GM23338 (cell line): Measurements from ENCODE around the gene OTUD1. TPM values are rescaled to one million over a fixed set of nuclear protein-coding genes. Genes with fewer than 3 reads are reported as not detected.

Source experiments
- EZH2 ChIP-seq: fragments of 200-600 bp; sonication (generic); IDR thresholded peaks from one replicate; pipeline ENCODE4 v1.8.0; 2017; ENCODE audit warnings: antibody characterized with exemption, mild to moderate bottlenecking, low read depth; ENCODE audit not compliant: unreplicated experiment
- NANOG ChIP-seq: IDR thresholded peaks from 2 replicates; pipeline ENCODE4 v1.6.1; 2016; ENCODE audit warnings: antibody characterized with exemption, borderline replicate concordance
- POLR2AphosphoS5 ChIP-seq: IDR thresholded peaks from 2 replicates; pipeline ENCODE4 v1.6.1; 2016; ENCODE audit warnings: antibody characterized with exemption, low read depth
- REST ChIP-seq: IDR thresholded peaks from one replicate; pipeline ENCODE4 v1.6.1; 2018; ENCODE audit warnings: antibody characterized with exemption; ENCODE audit not compliant: unreplicated experiment
- STAT1 ChIP-seq: IDR thresholded peaks from one replicate; pipeline ENCODE4 v1.6.1; 2016; ENCODE audit warnings: antibody characterized with exemption; ENCODE audit not compliant: unreplicated experiment
- ZNF114 ChIP-seq: fragments of 250-450 bp; sonication (Bioruptor Pico); IDR thresholded peaks from 2 replicates; pipeline ENCODE4 v1.5.0; 2020; ENCODE audit warnings: mild to moderate bottlenecking, moderate library complexity
- ZNF462 ChIP-seq: fragments of 250-450 bp; sonication (Bioruptor Pico); IDR thresholded peaks from 2 replicates; pipeline ENCODE4 v1.5.0; 2020; ENCODE audit warnings: mild to moderate bottlenecking, moderate library complexity
- polyA plus RNA-seq: library from polyadenylated mRNA; unstranded; fragments of >200 nt; fragmentation: Nextera tagmentation; extraction: Ambion mirVana; gene quantifications from 2 replicates; pipeline ENCODE4 v1.2.1, GENCODE V29; 2016
- total RNA-seq: library from RNA; depleted of rRNA; stranded (reverse); fragments of >200 nt; shearing (Covaris generic); gene quantifications from 2 replicates; pipeline ENCODE4 v1.2.3, GENCODE V29; 2014

OTUD1 gene
- total and polyA plus RNA-seq, 2 experiments from 2014 or later: 2.5 to 8.3 TPM

GRCh38 chr10:23448323-23448722 is 9.4 kb downstream of the OTUD1 start (continued):
- TF ChIP-seq ZNF462 (CRISPR knock-in tag) (no peak), EZH2 (no peak), STAT1 (no peak), REST (no peak), NANOG (no peak), ZNF114 (CRISPR knock-in tag) (no peak), POLR2AphosphoS5 (no peak)
